G401.6 (cell line): ENCODE data around the gene IL17RE.
"Not testable (repeated sequence)": the region's sequence is repeated elsewhere in the genome, so short reads cannot be mapped to it uniquely, and the experiment has no call there.

Source experiments
- FAIRE-seq: peaks from 2 replicates; lab custom pipeline; 2012; peaks lifted over from hg19 to GRCh38; lab: Jason Lieb, UNC

Gene IL17RE

DNA sequence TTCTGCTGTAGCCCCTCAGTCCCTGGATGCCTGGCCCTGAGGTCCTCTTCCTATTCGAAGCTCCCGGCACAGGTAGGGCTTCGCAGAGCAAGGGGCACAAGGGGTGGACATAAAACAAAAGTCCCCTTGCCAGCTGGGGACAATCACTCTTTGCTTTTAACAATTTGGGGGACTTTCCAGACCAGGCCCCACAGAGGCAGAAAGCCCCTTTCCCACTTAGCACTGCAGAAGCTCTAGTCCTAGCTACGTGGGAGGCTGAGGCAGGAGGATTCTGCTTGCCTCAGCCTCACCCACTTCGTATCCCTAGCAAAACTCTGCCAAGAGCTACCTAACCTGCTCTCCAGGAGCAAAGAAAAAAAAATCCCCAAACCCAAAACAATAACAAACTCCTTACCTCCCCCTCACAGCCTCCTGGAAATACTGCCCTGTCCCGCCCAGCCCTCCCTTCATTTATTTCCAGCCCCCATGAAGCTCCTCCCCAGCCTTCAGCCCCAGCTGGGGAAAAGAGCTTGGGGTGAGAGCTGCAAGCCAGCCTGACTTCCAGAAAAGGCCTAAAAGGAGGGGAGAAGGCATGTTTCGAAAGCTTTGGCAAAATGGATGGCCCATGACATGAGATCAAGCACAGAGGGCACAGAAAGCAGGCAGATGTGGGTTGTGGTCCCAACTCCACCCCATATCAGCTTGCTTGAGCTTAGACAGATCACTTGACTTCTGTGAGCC is 22.7 kb upstream of the IL17RE start, which contains the start of gene CIDEC:
Gene CIDEC (minus strand): TSS at position 424 of the 720 bp plus-strand sequence. CDS start 1,767 bp downstream, outside the sequence.
- FAIRE-seq = no peak

GRCh38 chr3:9881441-9881840 is 21.2 kb upstream of the IL17RE start:
- no peak for FAIRE-seq

DNA sequence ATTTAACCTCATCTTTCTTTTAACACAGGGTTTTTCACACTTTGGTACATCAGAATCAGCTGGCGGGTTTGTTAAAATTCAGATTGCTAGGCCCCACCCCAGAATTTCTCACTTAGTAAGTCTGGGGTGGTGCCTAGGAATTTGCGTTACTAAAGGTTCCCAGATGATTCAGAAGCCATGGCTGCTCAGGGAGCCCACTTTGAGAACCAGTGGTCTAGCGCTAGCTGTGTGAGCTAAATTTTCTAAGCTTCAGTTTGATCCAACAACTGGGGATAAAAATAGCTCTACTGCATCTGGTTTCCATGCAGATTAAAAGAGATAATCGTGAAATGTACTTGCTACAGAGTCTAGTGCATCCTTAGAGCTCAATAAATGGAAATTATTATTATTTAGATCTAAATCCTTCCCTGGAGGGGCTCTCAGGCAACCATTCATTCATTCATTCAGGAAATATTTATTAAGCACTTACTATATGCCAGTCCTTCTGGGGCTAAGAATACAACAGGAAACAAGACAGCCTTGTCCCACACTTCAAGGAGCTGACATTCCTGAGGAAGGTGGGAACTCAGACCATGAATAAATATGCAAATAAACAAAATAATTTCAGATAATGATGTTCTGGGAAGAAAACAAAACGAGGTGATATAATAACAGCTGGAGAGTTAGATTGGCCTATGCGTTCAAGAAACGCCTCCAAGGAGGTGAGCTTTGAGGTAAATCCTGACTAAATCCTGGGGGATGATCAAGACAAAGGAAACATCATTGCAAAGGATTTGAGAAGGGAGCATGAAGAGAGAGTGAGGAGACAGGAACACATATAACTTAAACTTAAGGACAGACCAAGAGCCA is 18.7 kb upstream of the IL17RE start:
- no peak for FAIRE-seq

DNA sequence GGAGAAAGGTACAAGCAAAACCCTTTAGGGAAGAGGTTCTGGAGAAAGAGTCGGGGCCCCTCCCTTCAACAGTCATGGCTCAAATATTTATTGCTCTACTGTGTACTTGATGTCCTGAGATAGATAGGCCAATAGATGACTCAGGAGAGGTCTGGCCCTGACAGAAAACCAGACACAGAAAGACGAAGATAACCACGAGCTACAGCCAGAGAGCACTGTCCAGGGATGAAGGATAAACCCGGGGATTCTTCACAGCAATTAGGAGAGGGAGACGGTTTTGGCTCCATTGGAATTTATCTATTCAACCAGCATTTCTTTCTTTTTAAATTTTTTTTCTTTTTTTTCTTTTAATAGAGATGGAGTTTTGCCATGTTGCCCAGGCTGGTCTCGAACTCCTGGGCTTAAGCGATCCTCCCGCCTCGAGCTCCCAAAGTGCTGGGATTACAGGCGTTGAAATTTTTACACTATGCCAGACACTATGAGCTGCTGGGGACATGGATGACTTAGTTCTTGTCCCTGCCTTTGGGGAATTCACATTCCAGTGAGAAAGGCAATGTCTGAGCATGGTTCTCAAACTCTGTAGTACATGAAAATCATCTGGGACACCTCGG is 18.0 kb upstream of the IL17RE start:
- FAIRE-seq = no peak

- FAIRE-seq = no peak
Measured at GRCh38 chr3:9886328-9886727, 16.3 kb upstream of the IL17RE start.

- no peak for FAIRE-seq
Measured at GRCh38 chr3:9887480-9887879, 15.2 kb upstream of the IL17RE start.

DNA sequence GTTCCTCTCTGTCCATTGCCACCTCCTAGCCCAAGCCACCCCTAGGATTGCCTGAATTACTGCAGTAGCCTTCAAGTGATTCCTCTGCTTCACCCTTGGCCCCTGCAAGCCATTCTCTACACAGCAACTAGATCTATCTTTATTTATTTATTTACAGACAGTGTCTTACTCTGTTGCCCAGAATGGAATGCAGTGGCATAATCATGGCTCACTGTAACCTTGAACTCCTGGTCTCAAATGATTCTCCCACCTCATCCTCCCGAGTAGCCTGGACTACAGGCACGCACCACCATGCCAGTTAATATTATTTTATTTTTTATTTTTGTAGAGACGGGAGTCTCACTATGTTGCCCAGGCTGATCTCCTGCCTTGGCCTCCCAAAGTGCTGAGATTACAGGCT is 14.1 kb upstream of the IL17RE start:
- FAIRE-seq = no peak

DNA sequence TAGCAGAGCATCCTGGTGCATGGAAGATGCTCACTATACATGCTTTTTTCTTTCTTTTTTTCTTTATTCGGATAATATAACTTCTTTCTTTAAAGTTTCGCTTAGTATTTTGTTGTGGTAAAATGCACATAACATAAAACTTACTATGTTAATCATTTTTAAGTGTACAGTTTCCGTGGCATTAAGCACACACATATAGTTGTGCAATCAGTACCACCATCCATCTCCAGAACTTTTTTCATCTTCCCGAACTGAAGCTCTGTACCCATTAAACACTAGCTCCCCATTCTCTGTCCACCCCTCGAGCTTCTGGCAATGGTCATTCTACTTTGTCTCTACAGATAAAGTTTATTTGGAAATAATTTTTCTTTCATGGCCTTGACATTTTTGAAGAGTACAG is 13.2 kb upstream of the IL17RE start:
- no peak for FAIRE-seq

GRCh38 chr3:9890249-9891071 is 12.2 kb upstream of the IL17RE start, which contains the start of gene JAGN1:
Gene JAGN1 (plus strand): TSS chr3:9890610. CDS start chr3:9890723, 113 bp downstream.
- no peak for FAIRE-seq

DNA sequence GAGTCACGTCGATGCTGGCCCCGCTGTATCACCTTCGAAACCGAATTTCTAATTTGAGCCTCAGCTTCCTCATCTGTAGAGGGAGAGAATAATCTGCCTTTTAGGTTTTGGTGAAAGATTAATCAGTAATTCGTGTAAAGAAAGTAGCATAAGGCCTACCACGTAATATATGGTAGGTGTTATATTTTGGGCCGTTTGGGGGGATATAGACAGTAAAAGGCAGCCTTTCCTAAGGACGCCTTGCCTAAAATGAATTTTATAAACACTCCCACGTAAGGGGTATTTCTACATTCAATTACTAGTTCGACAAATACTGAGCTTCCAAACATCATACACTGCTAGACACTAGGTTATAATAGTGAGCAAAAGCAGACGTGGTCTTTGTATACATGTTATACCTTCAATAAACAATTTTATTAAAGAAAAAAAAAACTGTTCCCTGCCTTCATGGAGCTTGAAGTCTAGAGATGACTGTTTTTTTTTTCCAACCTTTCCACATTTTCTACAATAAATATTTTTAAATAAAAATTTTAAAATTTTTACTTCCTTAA is 11.5 kb upstream of the IL17RE start:
- no peak for FAIRE-seq

DNA sequence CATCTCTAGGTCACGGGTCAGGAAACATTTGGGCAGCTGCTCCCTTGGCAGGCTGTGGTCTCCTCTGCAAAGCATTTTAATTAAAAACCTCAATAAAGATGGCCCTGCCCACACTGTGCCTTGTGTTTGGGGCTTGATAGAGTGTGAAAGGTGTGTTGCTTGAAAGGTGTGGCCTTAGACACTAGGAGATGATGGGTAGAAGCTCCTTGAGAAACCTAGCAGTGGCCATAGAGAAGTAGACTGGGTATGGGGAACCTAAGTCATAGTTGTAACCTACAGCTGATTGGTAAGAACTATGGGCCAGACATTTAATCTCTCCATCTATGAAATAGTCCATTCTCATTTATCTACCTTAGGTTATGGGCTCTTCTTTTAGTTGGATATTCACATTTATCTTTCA is 8.9 kb upstream of the IL17RE start:
- FAIRE-seq = no peak

- FAIRE-seq = not testable (repeated sequence)
Measured at GRCh38 chr3:9895715-9896114, 6.9 kb upstream of the IL17RE start.

DNA sequence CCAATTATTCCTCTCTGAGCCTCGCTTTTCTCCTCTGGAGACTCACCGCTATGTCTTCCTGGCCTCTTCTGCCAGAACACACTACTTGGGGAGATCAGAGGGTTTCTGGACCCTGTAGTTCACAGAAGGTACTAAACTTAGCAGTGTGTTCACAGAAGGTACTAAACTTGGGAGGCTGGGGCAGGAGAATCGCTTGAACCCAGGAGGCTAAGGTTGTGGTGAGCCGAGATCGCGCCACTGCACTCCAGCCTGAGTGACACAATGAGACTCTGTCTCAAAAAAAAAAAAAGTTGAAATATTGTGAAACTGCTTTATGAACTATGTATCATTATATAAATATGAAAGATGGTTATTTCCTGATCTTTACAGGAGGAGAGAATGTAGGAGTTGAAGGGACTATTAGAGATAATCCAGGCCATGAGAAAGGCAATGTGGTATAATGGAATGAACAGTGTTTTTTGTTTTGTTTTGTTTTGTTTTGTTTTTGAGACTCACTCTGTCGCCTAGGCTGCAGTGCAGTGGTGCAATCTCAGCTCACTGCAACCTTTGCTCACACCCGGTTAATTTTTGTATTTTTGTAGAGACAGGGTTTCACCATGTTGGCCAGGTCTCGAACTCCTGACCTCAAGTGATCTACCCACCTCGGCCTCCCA is 5.8 kb upstream of the IL17RE start:
- FAIRE-seq = not testable (repeated sequence)

DNA sequence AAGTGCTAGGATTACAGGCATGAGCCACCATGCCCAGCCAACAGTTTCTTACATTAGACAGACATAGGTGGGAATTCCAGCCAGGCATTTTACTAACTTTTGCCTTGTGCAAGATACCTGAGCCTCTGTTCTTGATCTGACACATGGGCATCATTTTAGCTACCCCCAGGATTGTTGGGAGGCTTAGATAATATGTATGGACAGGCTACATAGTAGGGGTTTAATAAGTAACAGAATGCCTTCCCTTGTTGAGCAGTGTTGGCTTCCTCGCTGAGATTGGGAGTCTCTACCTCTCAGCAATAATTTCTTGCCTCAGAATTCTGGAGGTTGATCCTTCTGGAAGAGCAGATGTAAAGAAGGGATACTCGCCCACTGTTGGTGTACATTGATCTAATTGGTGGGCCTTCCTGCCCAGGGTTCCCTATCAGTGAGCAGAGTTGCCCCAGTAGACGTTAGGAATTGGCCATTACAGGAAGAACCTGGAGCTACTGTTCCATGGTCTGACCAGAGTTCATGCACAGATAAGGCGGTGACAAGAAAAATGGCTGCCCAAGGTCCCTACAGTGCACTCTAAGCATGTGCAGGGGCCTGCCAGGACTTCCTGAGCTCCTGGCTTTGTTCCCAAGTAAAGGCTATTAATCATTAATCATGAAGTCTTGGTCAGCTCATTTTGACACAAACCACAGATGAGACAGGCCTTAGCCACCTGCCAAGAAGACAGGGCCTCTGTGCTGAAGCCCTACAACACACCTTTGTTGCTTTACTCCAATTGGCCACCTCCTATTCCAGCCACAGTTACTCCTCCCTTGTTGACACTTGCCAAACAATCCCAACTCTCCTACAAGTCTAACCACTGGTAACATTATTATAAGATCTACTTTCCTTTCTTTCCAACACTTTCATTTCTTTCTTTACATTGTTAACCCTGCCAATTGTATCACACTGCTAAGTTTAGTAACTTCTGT is 5.0 kb upstream of the IL17RE start:
- FAIRE-seq = no peak

DNA sequence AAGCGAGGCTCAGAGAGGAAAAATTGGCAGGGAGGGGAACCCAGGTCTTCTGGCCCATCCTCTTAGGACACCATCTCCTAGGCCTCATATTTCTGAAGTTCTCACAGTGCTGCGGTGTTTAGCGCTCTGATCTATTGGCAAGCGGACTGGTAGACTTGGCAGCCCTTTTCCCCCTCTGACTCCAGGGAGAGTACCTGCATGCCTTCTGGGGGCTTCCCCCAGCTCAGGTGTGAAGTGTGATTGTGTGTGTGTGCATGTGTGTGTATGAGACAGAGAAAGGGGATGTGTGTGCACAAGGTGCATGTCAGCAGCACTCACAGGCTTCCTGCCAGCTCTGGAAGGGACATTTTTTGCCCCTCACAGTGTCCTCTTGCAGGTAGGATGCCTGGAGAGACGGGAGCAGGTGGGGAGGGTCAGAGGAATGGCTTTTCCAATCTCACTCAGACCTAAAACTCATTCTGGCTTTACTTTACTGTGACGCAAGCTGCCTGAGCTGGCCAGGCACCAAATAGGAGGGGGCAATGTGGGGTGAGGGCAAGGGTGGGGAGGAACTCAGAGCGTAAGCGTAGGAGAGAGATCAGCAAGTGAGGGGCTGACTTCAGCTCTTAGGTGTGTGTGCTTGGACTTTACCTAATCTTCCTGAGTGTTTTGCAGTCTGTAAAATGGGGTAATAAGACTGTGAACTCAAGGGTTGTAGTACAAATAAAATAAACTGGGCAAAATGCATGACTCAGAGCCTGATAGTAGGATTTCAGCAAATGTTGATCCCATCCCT is 4.0 kb upstream of the IL17RE start:
- no peak for FAIRE-seq

DNA sequence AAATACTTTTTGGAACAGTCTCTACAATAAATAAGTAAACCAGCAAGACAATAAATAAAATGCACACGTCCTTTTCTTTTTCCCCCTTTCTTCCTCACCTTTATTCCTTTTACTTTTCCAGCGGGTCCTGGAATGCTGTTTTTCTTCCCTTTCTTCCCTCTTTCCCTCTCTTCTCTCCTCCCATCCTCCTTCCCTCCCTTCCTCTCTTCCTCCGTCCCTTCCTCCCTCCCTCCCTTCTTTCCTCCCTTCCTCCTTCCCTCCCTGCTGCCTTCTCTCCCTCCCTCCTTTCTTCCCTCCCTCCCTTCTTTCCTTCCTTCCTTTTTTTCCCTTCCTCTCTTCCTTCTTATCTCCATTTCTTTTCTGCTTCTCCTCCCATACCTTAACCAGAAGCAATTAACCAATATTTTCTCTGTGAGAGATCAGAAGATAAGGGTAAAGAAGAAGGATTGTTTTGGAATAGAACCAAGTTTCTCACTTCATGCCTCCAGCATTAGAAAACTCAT is 3.3 kb upstream of the IL17RE start:
- no peak for FAIRE-seq

- not testable (repeated sequence) for FAIRE-seq
Measured at GRCh38 chr3:9900965-9901415, 1.7 kb upstream of the IL17RE start.

GRCh38 chr3:9901967-9902366 is 681 bp upstream of the IL17RE start:
- no peak for FAIRE-seq

DNA sequence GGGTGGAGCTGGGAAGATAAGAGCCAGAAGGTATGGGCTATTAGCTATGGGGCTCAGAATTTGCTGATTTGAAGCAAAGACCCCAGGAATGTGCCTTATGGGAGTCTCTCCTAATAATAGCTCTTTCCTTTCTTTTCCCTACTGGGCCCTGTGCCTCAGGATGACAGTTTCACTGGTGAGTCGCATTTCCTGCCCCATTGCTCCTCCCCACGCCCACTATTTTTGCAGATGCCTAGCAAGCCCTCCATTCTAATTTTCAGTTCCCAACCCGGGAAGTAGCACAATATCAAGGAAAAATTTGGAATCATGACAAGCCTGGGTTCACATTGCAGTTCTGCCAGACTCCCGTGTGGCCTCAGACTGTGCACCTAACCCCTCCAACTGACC is 583 bp downstream of the IL17RE start:
- no peak for FAIRE-seq
